ENCODE results near the gene DRAM2. TPM values are rescaled to one million over a fixed set of nuclear protein-coding genes. Genes with fewer than 3 reads are reported as not detected.

Gene DRAM2
- total and polyA plus RNA-seq, 9 of the 15 experiments (the other 6 are each of a cell fraction or from before 2014, with no cell fraction given): 29.0 to 161 (median 53.5) TPM

- no peak for FAIRE-seq
- no peak overlapping the region for H2AFZ ChIP-seq (ENCODE audit: low read depth, low read length)
- H3K4me3 ChIP-seq: no peak overlapping the region
- no peaks in the 10 kb centered on the region for H3K27me3 ChIP-seq (ENCODE audit: control insufficient read depth in 2 of 2, insufficient read depth in 2 of 2, low read length in 2 of 2)
- POLR2A ChIA-PET: interaction anchor here (0.6 to 1.3 kb wide), 2 partner anchors 9 to 65 kb away, joined by 3 to 6 read pairs; no protein-coding TSS in a partner anchor
- CTCF ChIA-PET (ENCODE audit: low intra/inter-chr PET ratio): no interaction called here
- no peak overlapping the region for H3K27ac ChIP-seq (ENCODE audit: extremely low read depth, low read depth, low read length)
- H3K4me1 ChIP-seq (replicated peaks in 1 of 2; ENCODE audit: control insufficient read depth in 2 of 2, insufficient read depth in 2 of 2, low read length in 2 of 2): peaks cover 0 to 4% of the 10 kb centered on the region in 2 experiments; a peak in 2 of 5 replicates
- no peak overlapping the region for H3K9ac ChIP-seq (ENCODE audit: insufficient read depth in 1 of 2, low read depth in 2 of 2, low read length in 2 of 2)
- H3K36me3 ChIP-seq (ENCODE audit: control insufficient read depth, insufficient read depth, low read length): peaks cover 40% of the 10 kb centered on the region; the same call in 2 of the 3 replicates
- DNase-seq (ENCODE audit: extremely low read depth in 1 of 4, low spot score in 3 of 4): no peak
- ATAC-seq: no peak; the same call in 2 of the 3 replicates
- peaks cover 14% of the 10 kb centered on the region for H3K79me2 ChIP-seq (ENCODE audit: control insufficient read depth, insufficient read depth, low read length)
- no TSS peak for BruUV-seq (replicated peaks)
- WGBS (ENCODE audit: insufficient coverage, low coverage, missing lambda C conversion rate): 88% methylated on average over 1 of the region's 1 CpG
- no peak overlapping the region for H3K4me2 ChIP-seq (ENCODE audit: insufficient read depth, low read length)
- intact Hi-C loops (cut with micrococcal nuclease): no loop called here
- no peaks in the 10 kb centered on the region for H4K20me1 ChIP-seq (replicated peaks; ENCODE audit: control insufficient read depth, insufficient read depth, low read length)
- no peaks in the 10 kb centered on the region for H3K9me3 ChIP-seq (replicated peaks; ENCODE audit: control insufficient read depth, insufficient read depth, low read depth, low read length)
- in situ Hi-C loops (cut with MboI): no loop called here
- H3K9me1 ChIP-seq (ENCODE audit: control insufficient read depth, insufficient read depth, low read length): no peaks in the 10 kb centered on the region
- TF ChIP-seq RBBP5 (IDR thresholded peaks at IDR 0.05; ENCODE audit: borderline replicate concordance, insufficient read depth, low read length, poor library complexity, severe bottlenecking) (no peak), ZNF75A (CRISPR knock-in tag; IDR thresholded peaks at IDR 0.05) (no peak), C11orf30 (IDR thresholded peaks at IDR 0.05; ENCODE audit: low read depth) (no peak), ILF3 (IDR thresholded peaks at IDR 0.05; ENCODE audit: borderline replicate concordance) (no peak), JUN (IDR thresholded peaks at IDR 0.05; ENCODE audit: borderline replicate concordance, low read depth, low read length) (no peak), JUN (CRISPR knock-in tag; IDR thresholded peaks at IDR 0.05; ENCODE audit: borderline replicate concordance) (no peak), FOXP1 (CRISPR knock-in tag; IDR thresholded peaks at IDR 0.05) (no peak), EZH2 (IDR thresholded peaks at IDR 0.05; ENCODE audit: borderline replicate concordance, low read depth, low read length) (no peak), JUND (IDR thresholded peaks at IDR 0.05; ENCODE audit: borderline replicate concordance, low read depth, low read length) (no peak), JUND (tag; IDR thresholded peaks at IDR 0.05; ENCODE audit: borderline replicate concordance, low read depth, low read length) (no peak), ZNF512 (tag; IDR thresholded peaks at IDR 0.05) (no peak), EGR1 (conservative IDR thresholded peaks at IDR 0.05) (no peak), ZNF140 (CRISPR knock-in tag; IDR thresholded peaks at IDR 0.05) (no peak)
- TF ChIP-seq, protein P1, sequence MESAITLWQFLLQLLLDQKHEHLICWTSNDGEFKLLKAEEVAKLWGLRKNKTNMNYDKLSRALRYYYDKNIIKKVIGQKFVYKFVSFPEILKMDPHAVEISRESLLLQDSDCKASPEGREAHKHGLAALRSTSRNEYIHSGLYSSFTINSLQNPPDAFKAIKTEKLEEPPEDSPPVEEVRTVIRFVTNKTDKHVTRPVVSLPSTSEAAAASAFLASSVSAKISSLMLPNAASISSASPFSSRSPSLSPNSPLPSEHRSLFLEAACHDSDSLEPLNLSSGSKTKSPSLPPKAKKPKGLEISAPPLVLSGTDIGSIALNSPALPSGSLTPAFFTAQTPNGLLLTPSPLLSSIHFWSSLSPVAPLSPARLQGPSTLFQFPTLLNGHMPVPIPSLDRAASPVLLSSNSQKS (CRISPR knock-in tag; IDR thresholded peaks at IDR 0.05): no peak
- TF ChIP-seq, protein P2, sequence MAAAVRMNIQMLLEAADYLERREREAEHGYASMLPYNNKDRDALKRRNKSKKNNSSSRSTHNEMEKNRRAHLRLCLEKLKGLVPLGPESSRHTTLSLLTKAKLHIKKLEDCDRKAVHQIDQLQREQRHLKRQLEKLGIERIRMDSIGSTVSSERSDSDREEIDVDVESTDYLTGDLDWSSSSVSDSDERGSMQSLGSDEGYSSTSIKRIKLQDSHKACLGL (CRISPR knock-in tag; IDR thresholded peaks at IDR 0.05; ENCODE audit: borderline replicate concordance, poor library complexity, severe bottlenecking): no peak
Observed at GRCh38 chr1:111133866-111134265, 6.0 kb downstream of the DRAM2 start.

Data from K562 (cell line).